ENCODE measurements around the gene MPC1.

MPC1 gene

GRCh38 chr6:166342349-166343149 is 40.2 kb downstream of the MPC1 start, which contains the start of gene SFT2D1:
TSS of gene SFT2D1 (minus strand) at chr6:166342545. CDS start at chr6:166342481, 64 bp downstream.
- peak; percentile 69 for DNase-seq

- DNase-seq: no peak
Observed at GRCh38 chr6:166341977-166342348, 40.8 kb downstream of the MPC1 start.

GRCh38 chr6:166341464-166341863 is 41.3 kb downstream of the MPC1 start:
- no peak for DNase-seq

GRCh38 chr6:166338854-166339253 is 43.9 kb downstream of the MPC1 start:
- no peak for DNase-seq

- DNase-seq: no peak
Observed at GRCh38 chr6:166336847-166337246, 45.9 kb downstream of the MPC1 start.

- DNase-seq: no peak
Observed at GRCh38 chr6:166335378-166336302, 47.1 kb downstream of the MPC1 start.

- no peak for DNase-seq
Observed at GRCh38 chr6:166334878-166335277, 47.9 kb downstream of the MPC1 start.

- no peak for DNase-seq
Observed at GRCh38 chr6:166333172-166333995, 49.4 kb downstream of the MPC1 start.

- no peak for DNase-seq
Observed at GRCh38 chr6:166331503-166332415, 51.0 kb downstream of the MPC1 start.

GRCh38 chr6:166330612-166331011 is 52.1 kb downstream of the MPC1 start:
- no peak for DNase-seq

GRCh38 chr6:166325383-166326042 is 57.2 kb downstream of the MPC1 start:
- no peak for DNase-seq

- no peak for DNase-seq
Observed at GRCh38 chr6:166323395-166323794, 59.3 kb downstream of the MPC1 start.

GRCh38 chr6:166318649-166319600 is 63.8 kb downstream of the MPC1 start:
- DNase-seq: no peak

GRCh38 chr6:166318227-166318626 is 64.5 kb downstream of the MPC1 start:
- no peak for DNase-seq

- no peak for DNase-seq
Observed at GRCh38 chr6:166317261-166318212, 65.2 kb downstream of the MPC1 start.

- DNase-seq: no peak
Observed at GRCh38 chr6:166315436-166315835, 67.3 kb downstream of the MPC1 start.
